NCI-H2171 treated with DMSO at 0.1 percent for 48 hours (cell line): Measurements from ENCODE around the gene MAPK12.

Experiments used
- DNase-seq: peaks from one replicate; lab custom pipeline; 2025; lab: John Stamatoyannopoulos, UW

MAPK12 gene

GRCh38 chr22:50268655-50269113 is 7.2 kb upstream of the MAPK12 start:
- DNase-seq: no peak

- no peak for DNase-seq
Observed at GRCh38 chr22:50267591-50268390, 6.3 kb upstream of the MAPK12 start.

GRCh38 chr22:50266994-50267393 is 5.5 kb upstream of the MAPK12 start:
- DNase-seq: no peak

GRCh38 chr22:50264946-50265669 is 3.6 kb upstream of the MAPK12 start:
- DNase-seq: no peak

- no peak for DNase-seq
Observed at GRCh38 chr22:50264104-50264745, 2.7 kb upstream of the MAPK12 start.

GRCh38 chr22:50262973-50263617 is 1.6 kb upstream of the MAPK12 start:
- DNase-seq: no peak

- DNase-seq: peak; percentile 31
Observed at GRCh38 chr22:50262460-50262911, 1.0 kb upstream of the MAPK12 start.

- DNase-seq: peak; percentile 63
Observed at GRCh38 chr22:50260801-50261614, 475 bp downstream of the MAPK12 start.

- no peak for DNase-seq
Observed at GRCh38 chr22:50260434-50260800, 1.1 kb downstream of the MAPK12 start.

GRCh38 chr22:50259302-50259701 is 2.2 kb downstream of the MAPK12 start:
- DNase-seq: no peak

- no peak for DNase-seq
Observed at GRCh38 chr22:50258361-50259292, 2.9 kb downstream of the MAPK12 start.

- DNase-seq: no peak
Observed at GRCh38 chr22:50257451-50258360, 3.8 kb downstream of the MAPK12 start.

- peak; percentile 69 for DNase-seq
Observed at GRCh38 chr22:50257041-50257440, 4.4 kb downstream of the MAPK12 start.

- no peak for DNase-seq
Observed at GRCh38 chr22:50256258-50256862, 5.1 kb downstream of the MAPK12 start.

- no peak for DNase-seq
Observed at GRCh38 chr22:50255607-50256006, 5.9 kb downstream of the MAPK12 start.

GRCh38 chr22:50255099-50255498 is 6.4 kb downstream of the MAPK12 start:
- no peak for DNase-seq

GRCh38 chr22:50253941-50254340 is 7.5 kb downstream of the MAPK12 start:
- no peak for DNase-seq

- no peak for DNase-seq
Observed at GRCh38 chr22:50253046-50253915, 8.2 kb downstream of the MAPK12 start.
